SK-N-SH treated with all-trans-retinoic acid at 6 μM for 48 hours (cell line): ENCODE data around the gene TUBGCP2.

Experiments used
- ATAC-seq: fragments of 200-7000 bp; cut with Tn5 transposase; 3 replicates; pipeline ENCODE4 v1.9.1; 2020; ENCODE audit warnings: mild to moderate bottlenecking, moderate library complexity
- ARNTL ChIP-seq: fragments of 450-650 bp; formaldehyde crosslinking; IDR thresholded peaks from 2 replicates; pipeline ENCODE4 v1.5.0; 2020; ENCODE audit warnings: low read depth, mild to moderate bottlenecking, moderate library complexity, borderline replicate concordance
- BACH2 ChIP-seq: fragments of 250-450 bp; sonication (Bioruptor Pico); IDR thresholded peaks from 2 replicates; pipeline ENCODE4 v1.9.0; 2021; ENCODE audit warnings: mild to moderate bottlenecking, borderline replicate concordance
- CREB5 ChIP-seq: fragments of 250-450 bp; sonication (Bioruptor Pico); IDR thresholded peaks from 2 replicates; pipeline ENCODE4 v1.5.1; 2020; ENCODE audit warnings: low read depth, mild to moderate bottlenecking, moderate library complexity
- CSDC2 ChIP-seq: fragments of 250-450 bp; sonication (Bioruptor Pico); IDR thresholded peaks from 2 replicates; pipeline ENCODE4 v1.5.0; 2020; ENCODE audit warnings: mild to moderate bottlenecking, moderate library complexity
- CSRNP3 ChIP-seq: fragments of 250-450 bp; sonication (Bioruptor Pico); IDR thresholded peaks from 2 replicates; pipeline ENCODE4 v1.5.1; 2021; ENCODE audit warnings: mild to moderate bottlenecking, moderate library complexity
- ESRRG ChIP-seq: fragments of 250-450 bp; sonication (Bioruptor Pico); IDR thresholded peaks from 2 replicates; pipeline ENCODE4 v1.6.1; 2021; ENCODE audit warnings: mild to moderate bottlenecking
- GLIS3 ChIP-seq: fragments of 250-450 bp; sonication (Bioruptor Pico); IDR thresholded peaks from 2 replicates; pipeline ENCODE4 v1.5.0; 2020; ENCODE audit warnings: mild to moderate bottlenecking, moderate library complexity
- ISL1 ChIP-seq: fragments of 250-450 bp; sonication (Bioruptor Pico); IDR thresholded peaks from 2 replicates; pipeline ENCODE4 v2.1.2; 2022; ENCODE audit warnings: mild to moderate bottlenecking, moderate library complexity
- OSR1 ChIP-seq: fragments of 250-450 bp; sonication (Bioruptor Pico); IDR thresholded peaks from 2 replicates; pipeline ENCODE4 v1.8.0; 2022; ENCODE audit warnings: moderate library complexity, mild to moderate bottlenecking, inconsistent platforms
- PATZ1 ChIP-seq: fragments of 250-450 bp; sonication (Bioruptor Pico); IDR thresholded peaks from 2 replicates; pipeline ENCODE4 v1.8.0; 2020; ENCODE audit warnings: mild to moderate bottlenecking, moderate library complexity, borderline replicate concordance
- POU6F1 ChIP-seq: fragments of 250-450 bp; sonication (Bioruptor Pico); IDR thresholded peaks from 2 replicates; pipeline ENCODE4 v1.8.0; 2021; ENCODE audit warnings: low read depth, mild to moderate bottlenecking, moderate library complexity, borderline replicate concordance
- PPARA ChIP-seq: fragments of 250-450 bp; sonication (Bioruptor Pico); IDR thresholded peaks from 2 replicates; pipeline ENCODE4 v1.5.0; 2020; ENCODE audit warnings: mild to moderate bottlenecking, borderline replicate concordance
- SNAI2 ChIP-seq: fragments of 250-450 bp; sonication (Bioruptor Pico); IDR thresholded peaks from 2 replicates; pipeline ENCODE4 v1.5.0; 2020; ENCODE audit warnings: mild to moderate bottlenecking, moderate library complexity
- TCF4 ChIP-seq: fragments of 250-450 bp; sonication (Bioruptor Pico); IDR thresholded peaks from 2 replicates; pipeline ENCODE4 v1.8.0; 2021; ENCODE audit warnings: mild to moderate bottlenecking, moderate library complexity, borderline replicate concordance
- TSHZ2 ChIP-seq: fragments of 250-450 bp; sonication (Bioruptor Pico); IDR thresholded peaks from 2 replicates; pipeline ENCODE4 v1.5.0; 2020; ENCODE audit warnings: mild to moderate bottlenecking, moderate library complexity
- ZFP3 ChIP-seq: fragments of 250-450 bp; sonication (Bioruptor Pico); IDR thresholded peaks from 2 replicates; pipeline ENCODE4 v1.5.0; 2020; ENCODE audit warnings: mild to moderate bottlenecking, moderate library complexity
- ZFP30 ChIP-seq: fragments of 450-650 bp; formaldehyde crosslinking; IDR thresholded peaks from 2 replicates; pipeline ENCODE4 v1.5.0; 2022; ENCODE audit warnings: mild to moderate bottlenecking, moderate library complexity
- ZNF565 ChIP-seq: fragments of 450-650 bp; formaldehyde crosslinking; conservative IDR thresholded peaks from 2 replicates; pipeline ENCODE4 v1.5.0; 2020; ENCODE audit warnings: low read depth, mild to moderate bottlenecking, moderate library complexity
- ZNF70 ChIP-seq: fragments of 450-650 bp; formaldehyde crosslinking; IDR thresholded peaks from 2 replicates; pipeline ENCODE4 v1.5.0; 2020; ENCODE audit warnings: mild to moderate bottlenecking, moderate library complexity

The TUBGCP2 gene

GRCh38 chr10:133308421-133309099 lies at the start of gene TUBGCP2, which contains the start of gene ZNF511:
TSS of gene TUBGCP2 (minus strand) at chr10:133308872. CDS start at chr10:133302941, 5,931 bp downstream.
TSS of gene ZNF511 (plus strand) at chr10:133308914. CDS start at chr10:133308944, 30 bp downstream.
- ATAC-seq: peak; percentile 78
- TF ChIP-seq SNAI2: peak; percentile 19; the same call in 1 of the 2 replicates
- TF ChIP-seq TSHZ2 (CRISPR knock-in tag): no peak
- no peak for TF ChIP-seq ZFP30 (CRISPR knock-in tag)

GRCh38 chr10:133357285-133358161 lies 48.9 kb upstream of the TUBGCP2 start, which contains the start of gene FUOM:
TSS of gene FUOM (minus strand) at chr10:133358019. CDS start at chr10:133358007, 12 bp downstream.
- TF ChIP-seq ZNF70 (CRISPR knock-in tag) (no peak), ESRRG (no peak), CSRNP3 (no peak), BACH2 (no peak), ISL1 (CRISPR knock-in tag) (no peak), ZNF565 (no peak), ZFP3 (CRISPR knock-in tag) (no peak), TCF4 (CRISPR knock-in tag) (no peak), PATZ1 (no peak), POU6F1 (CRISPR knock-in tag) (no peak), OSR1 (CRISPR knock-in tag) (no peak), ZFP30 (CRISPR knock-in tag) (no peak), SNAI2 (no peak), CREB5 (no peak)
- ATAC-seq: peak; percentile 74

GRCh38 chr10:133356549-133357284 lies 48.0 kb upstream of the TUBGCP2 start:
- peak; percentile 11 for ATAC-seq
- no peak for TF ChIP-seq BACH2

- TF ChIP-seq TSHZ2 (CRISPR knock-in tag) (no peak), ARNTL (CRISPR knock-in tag) (no peak), GLIS3 (no peak), ZNF565 (no peak), CSDC2 (CRISPR knock-in tag) (no peak), PPARA (CRISPR knock-in tag) (no peak), TCF4 (CRISPR knock-in tag) (no peak)
- ATAC-seq: no peak
These were observed 47.3 kb upstream of the TUBGCP2 start for GRCh38 chr10:133355991-133356390.
